ENCODE results near the gene USP25. TPM values are rescaled to one million over a fixed set of nuclear protein-coding genes. Genes with fewer than 3 reads are reported as not detected.

USP25 gene
- total RNA-seq, 1 experiment from 2014 or later, result 26.0 TPM

- H2AFZ ChIP-seq, result no peak overlapping the region
- no peaks in the 10 kb centered on the region for H3K27me3 ChIP-seq (ENCODE audit: insufficient read depth, low read depth)
- H3K36me3 ChIP-seq (ENCODE audit: low read depth), result 0 out of 2 replicates have a peak, but pooled peaks cover 3% of the 10 kb centered on the region
- CTCF ChIA-PET, result no interaction called here
- no peak overlapping the region for H3K4me3 ChIP-seq
- peak overlapping the region; percentile 54 for H3K27ac ChIP-seq
- POLR2A ChIA-PET (ENCODE audit: unreplicated experiment), result no interaction called here
- TF ChIP-seq EZH2 (IDR thresholded peaks at IDR 0.05; ENCODE audit: low read depth), result no peak
- TF ChIP-seq CTCF (conservative IDR thresholded peaks at IDR 0.05), result no peak
- no peak overlapping the region for H3K4me2 ChIP-seq
- peaks cover 11% of the 10 kb centered on the region; the same call in 1 of the 2 replicates for H3K4me1 ChIP-seq (replicated peaks; ENCODE audit: insufficient read depth)
- no peaks in the 10 kb centered on the region for H3K9me2 ChIP-seq (ENCODE audit: insufficient read depth)
- no peaks in the 10 kb centered on the region for H3F3A ChIP-seq (ENCODE audit: insufficient read depth, low read depth)
- no peaks in the 10 kb centered on the region for H4K20me1 ChIP-seq (ENCODE audit: insufficient read depth)
- H3K9me3 ChIP-seq (ENCODE audit: insufficient read depth, low read depth), result no peaks in the 10 kb centered on the region; the same call in 1 of the 2 replicates
- no peak for DNase-seq
- peaks cover 96% of the 10 kb centered on the region for H3K79me2 ChIP-seq (ENCODE audit: low read depth)
- BruUV-seq (replicated peaks), result no TSS peak
- intact Hi-C loops (cut with micrococcal nuclease; ENCODE audit: unreplicated experiment), result no loop called here
These were observed 19.5 kb downstream of the USP25 start for GRCh38 chr21:15749082-15749860.

GRCh38 chr21:15749861-15750159 is 20.0 kb downstream of the USP25 start:
- H2AFZ ChIP-seq, result no peak overlapping the region
- H3F3A ChIP-seq (ENCODE audit: insufficient read depth, low read depth), result no peaks in the 10 kb centered on the region
- H3K36me3 ChIP-seq (ENCODE audit: low read depth), result 0 out of 2 replicates have a peak, but pooled peaks cover 3% of the 10 kb centered on the region
- no peaks in the 10 kb centered on the region for H3K9me2 ChIP-seq (ENCODE audit: insufficient read depth)
- peak overlapping the region; percentile 54 for H3K27ac ChIP-seq
- H4K20me1 ChIP-seq (ENCODE audit: insufficient read depth), result no peaks in the 10 kb centered on the region
- H3K4me1 ChIP-seq (replicated peaks; ENCODE audit: insufficient read depth), result peaks cover 11% of the 10 kb centered on the region; the same call in 1 of the 2 replicates
- intact Hi-C loops (cut with micrococcal nuclease; ENCODE audit: unreplicated experiment), result no loop called here
- ChIA-PET CTCF (no interaction called here), POLR2A (ENCODE audit: unreplicated experiment) (no interaction called here)
- no peaks in the 10 kb centered on the region; the same call in 1 of the 2 replicates for H3K9me3 ChIP-seq (ENCODE audit: insufficient read depth, low read depth)
- no TSS peak for BruUV-seq (replicated peaks)
- no peak for DNase-seq
- no peaks in the 10 kb centered on the region for H3K27me3 ChIP-seq (ENCODE audit: insufficient read depth, low read depth)
- H3K79me2 ChIP-seq (ENCODE audit: low read depth), result peaks cover 96% of the 10 kb centered on the region
- no peak overlapping the region for H3K4me3 ChIP-seq
- H3K4me2 ChIP-seq, result no peak overlapping the region
- TF ChIP-seq CTCF (conservative IDR thresholded peaks at IDR 0.05) (no peak), EZH2 (IDR thresholded peaks at IDR 0.05; ENCODE audit: low read depth) (no peak)

DNA sequence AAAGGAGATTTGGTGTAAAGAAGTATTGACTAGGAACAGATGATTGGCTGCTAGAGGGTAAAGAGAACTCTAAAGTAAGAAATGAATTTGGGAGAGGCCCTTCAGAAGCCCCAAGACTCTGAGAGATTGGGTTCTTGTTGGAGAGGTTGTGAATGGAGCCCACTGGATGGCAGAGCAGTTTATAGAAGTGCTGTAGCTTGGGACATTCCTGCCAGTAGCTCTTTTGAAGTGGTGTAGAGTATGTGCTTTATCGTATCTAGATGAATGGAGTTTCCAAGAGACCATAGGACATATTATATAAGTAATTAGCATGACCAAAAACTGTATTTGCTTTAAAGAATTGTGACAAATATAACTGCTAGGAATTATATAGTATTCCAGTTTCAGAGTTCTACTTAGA is 21.3 kb downstream of the USP25 start:
- intact Hi-C loops (cut with micrococcal nuclease; ENCODE audit: unreplicated experiment), result no loop called here
- POLR2A ChIA-PET (ENCODE audit: unreplicated experiment), result no interaction called here

More for the DNA sequence above, 21.3 kb downstream of the USP25 start:
- DNase-seq, result no peak
- Histone ChIP-seq H3K79me2 (ENCODE audit: low read depth) (peaks cover 96% of the 10 kb centered on the region), H3F3A (ENCODE audit: insufficient read depth, low read depth) (no peaks in the 10 kb centered on the region), H3K9me3 (ENCODE audit: insufficient read depth, low read depth) (no peaks in the 10 kb centered on the region), H4K20me1 (ENCODE audit: insufficient read depth) (no peaks in the 10 kb centered on the region), H2AFZ (no peak overlapping the region), H3K27me3 (ENCODE audit: insufficient read depth, low read depth) (no peaks in the 10 kb centered on the region), H3K4me2 (no peak overlapping the region), H3K27ac (no peak overlapping the region), H3K36me3 (ENCODE audit: low read depth) (0 out of 2 replicates have a peak, but pooled peaks cover 3% of the 10 kb centered on the region), H3K9me2 (ENCODE audit: insufficient read depth) (no peaks in the 10 kb centered on the region), H3K4me1 (replicated peaks; ENCODE audit: insufficient read depth) (peaks cover 11% of the 10 kb centered on the region; the same call in 1 of the 2 replicates), H3K4me3 (no peak overlapping the region)
- BruUV-seq (replicated peaks), result no TSS peak
- CTCF ChIA-PET, result interaction anchor here (0.6 kb wide), 1 partner anchor 1511 kb away, joined by 3 read pairs; no protein-coding TSS in a partner anchor
- TF ChIP-seq EZH2 (IDR thresholded peaks at IDR 0.05; ENCODE audit: low read depth) (no peak), CTCF (conservative IDR thresholded peaks at IDR 0.05) (no peak)

Data from PC-9 (cell line).